ENCODE measurements around the gene DPYSL4.

DNA sequence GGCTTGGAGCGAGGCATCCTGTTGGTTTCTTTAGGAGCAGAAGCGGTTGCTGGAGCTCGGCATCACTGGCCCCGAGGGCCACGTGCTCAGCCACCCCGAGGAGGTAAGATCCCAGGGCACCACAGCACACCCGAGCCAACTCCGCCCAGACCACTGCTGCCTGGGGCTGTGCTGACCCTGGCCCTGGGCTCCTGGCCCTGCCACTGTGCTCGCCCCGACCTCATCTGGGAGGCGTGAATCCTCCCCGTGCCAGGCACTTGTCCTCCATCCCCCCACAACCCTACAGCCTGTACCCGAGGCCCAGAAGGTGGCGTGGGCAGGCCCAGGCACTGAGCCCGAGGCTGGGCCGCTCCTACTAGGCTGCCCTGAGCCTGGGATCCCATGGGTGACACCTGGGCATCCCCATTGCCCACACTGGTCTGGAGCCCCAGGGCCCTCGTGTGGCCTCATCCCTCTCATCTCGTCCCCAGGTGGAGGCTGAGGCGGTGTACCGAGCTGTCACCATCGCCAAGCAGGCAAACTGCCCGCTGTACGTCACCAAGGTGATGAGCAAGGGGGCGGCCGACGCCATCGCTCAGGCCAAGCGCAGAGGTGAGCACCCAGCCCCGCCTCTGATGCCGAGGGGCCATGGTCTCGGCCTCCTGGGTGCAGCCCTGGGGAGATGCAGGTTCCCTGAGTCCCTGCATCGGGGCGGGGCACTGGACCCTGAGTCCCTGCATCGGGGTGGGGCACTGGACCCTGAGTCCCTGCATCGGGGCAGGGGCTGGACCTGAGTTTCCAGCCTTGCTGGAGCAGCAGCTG, 11.8 kb downstream of the DPYSL4 start:
- no peak for TF ChIP-seq POLR2AphosphoS5 (IDR thresholded peaks at IDR 0.05; ENCODE audit: low read depth, low read length)
- TF ChIP-seq, protein P1, sequence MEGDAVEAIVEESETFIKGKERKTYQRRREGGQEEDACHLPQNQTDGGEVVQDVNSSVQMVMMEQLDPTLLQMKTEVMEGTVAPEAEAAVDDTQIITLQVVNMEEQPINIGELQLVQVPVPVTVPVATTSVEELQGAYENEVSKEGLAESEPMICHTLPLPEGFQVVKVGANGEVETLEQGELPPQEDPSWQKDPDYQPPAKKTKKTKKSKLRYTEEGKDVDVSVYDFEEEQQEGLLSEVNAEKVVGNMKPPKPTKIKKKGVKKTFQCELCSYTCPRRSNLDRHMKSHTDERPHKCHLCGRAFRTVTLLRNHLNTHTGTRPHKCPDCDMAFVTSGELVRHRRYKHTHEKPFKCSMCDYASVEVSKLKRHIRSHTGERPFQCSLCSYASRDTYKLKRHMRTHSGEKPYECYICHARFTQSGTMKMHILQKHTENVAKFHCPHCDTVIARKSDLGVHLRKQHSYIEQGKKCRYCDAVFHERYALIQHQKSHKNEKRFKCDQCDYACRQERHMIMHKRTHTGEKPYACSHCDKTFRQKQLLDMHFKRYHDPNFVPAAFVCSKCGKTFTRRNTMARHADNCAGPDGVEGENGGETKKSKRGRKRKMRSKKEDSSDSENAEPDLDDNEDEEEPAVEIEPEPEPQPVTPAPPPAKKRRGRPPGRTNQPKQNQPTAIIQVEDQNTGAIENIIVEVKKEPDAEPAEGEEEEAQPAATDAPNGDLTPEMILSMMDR (IDR thresholded peaks at IDR 0.05): no peak
- TF ChIP-seq, protein P2, sequence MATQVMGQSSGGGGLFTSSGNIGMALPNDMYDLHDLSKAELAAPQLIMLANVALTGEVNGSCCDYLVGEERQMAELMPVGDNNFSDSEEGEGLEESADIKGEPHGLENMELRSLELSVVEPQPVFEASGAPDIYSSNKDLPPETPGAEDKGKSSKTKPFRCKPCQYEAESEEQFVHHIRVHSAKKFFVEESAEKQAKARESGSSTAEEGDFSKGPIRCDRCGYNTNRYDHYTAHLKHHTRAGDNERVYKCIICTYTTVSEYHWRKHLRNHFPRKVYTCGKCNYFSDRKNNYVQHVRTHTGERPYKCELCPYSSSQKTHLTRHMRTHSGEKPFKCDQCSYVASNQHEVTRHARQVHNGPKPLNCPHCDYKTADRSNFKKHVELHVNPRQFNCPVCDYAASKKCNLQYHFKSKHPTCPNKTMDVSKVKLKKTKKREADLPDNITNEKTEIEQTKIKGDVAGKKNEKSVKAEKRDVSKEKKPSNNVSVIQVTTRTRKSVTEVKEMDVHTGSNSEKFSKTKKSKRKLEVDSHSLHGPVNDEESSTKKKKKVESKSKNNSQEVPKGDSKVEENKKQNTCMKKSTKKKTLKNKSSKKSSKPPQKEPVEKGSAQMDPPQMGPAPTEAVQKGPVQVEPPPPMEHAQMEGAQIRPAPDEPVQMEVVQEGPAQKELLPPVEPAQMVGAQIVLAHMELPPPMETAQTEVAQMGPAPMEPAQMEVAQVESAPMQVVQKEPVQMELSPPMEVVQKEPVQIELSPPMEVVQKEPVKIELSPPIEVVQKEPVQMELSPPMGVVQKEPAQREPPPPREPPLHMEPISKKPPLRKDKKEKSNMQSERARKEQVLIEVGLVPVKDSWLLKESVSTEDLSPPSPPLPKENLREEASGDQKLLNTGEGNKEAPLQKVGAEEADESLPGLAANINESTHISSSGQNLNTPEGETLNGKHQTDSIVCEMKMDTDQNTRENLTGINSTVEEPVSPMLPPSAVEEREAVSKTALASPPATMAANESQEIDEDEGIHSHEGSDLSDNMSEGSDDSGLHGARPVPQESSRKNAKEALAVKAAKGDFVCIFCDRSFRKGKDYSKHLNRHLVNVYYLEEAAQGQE (IDR thresholded peaks at IDR 0.05; ENCODE audit: insufficient read depth in 1 of 2, low read depth in 2 of 2, low read length in 1 of 2): no peak
- TF ChIP-seq SIN3A (IDR thresholded peaks at IDR 0.05; ENCODE audit: borderline replicate concordance, insufficient read depth, low read depth, low read length): no peak

Data from Panc1 (cell line).